ENCODE measurements around the gene KIF19. TPM values are rescaled to one million over a fixed set of nuclear protein-coding genes. Genes with fewer than 3 reads are reported as not detected.
"Not testable (repeated sequence)": the region's sequence is repeated elsewhere in the genome, so short reads cannot be mapped to it uniquely, and the experiment has no call there.

Gene KIF19
- total RNA-seq, 3 donors from 2014 or later, result 0.16 to 1.3 (median 0.44) TPM

- DNase-seq (ENCODE audit: low spot score in 2 of 2), result no peak
- H3K9me3 ChIP-seq, result no peaks in the 10 kb centered on the region
- H3K27ac ChIP-seq, result no peak overlapping the region
- TF ChIP-seq POLR2AphosphoS5 (IDR thresholded peaks at IDR 0.05), result no peak
- no peak for TF ChIP-seq POLR2A (IDR thresholded peaks at IDR 0.05)
- no peak for TF ChIP-seq CTCF (IDR thresholded peaks at IDR 0.05)
- H3K4me3 ChIP-seq, result no peak overlapping the region
- peaks cover 0 to 6% of the 10 kb centered on the region in 2 donors for H3K27me3 ChIP-seq
- H3K36me3 ChIP-seq, result no peaks in the 10 kb centered on the region
- no peaks in the 10 kb centered on the region for H3K4me1 ChIP-seq
- intact Hi-C loops (cut with DNase I; ENCODE audit: low total_unique reads), result no loop called here
These were observed 44.2 kb upstream of the KIF19 start for GRCh38 chr17:74281799-74282198.

GRCh38 chr17:74282274-74282586 lies 43.8 kb upstream of the KIF19 start:
- H3K27me3 ChIP-seq, result not testable (repeated sequence)

GRCh38 chr17:74282587-74283370 lies 43.2 kb upstream of the KIF19 start:
- no peak for DNase-seq (ENCODE audit: low spot score in 2 of 2)
- Histone ChIP-seq H3K4me3 (no peak overlapping the region), H3K27me3 (peaks cover 0 to 6% of the 10 kb centered on the region in 2 donors), H3K27ac (no peak overlapping the region), H3K4me1 (no peaks in the 10 kb centered on the region), H3K36me3 (no peaks in the 10 kb centered on the region), H3K9me3 (no peaks in the 10 kb centered on the region)
- TF ChIP-seq POLR2AphosphoS5 (IDR thresholded peaks at IDR 0.05), result no peak
- no peak for TF ChIP-seq POLR2A (IDR thresholded peaks at IDR 0.05)
- no peak for TF ChIP-seq CTCF (IDR thresholded peaks at IDR 0.05)
- intact Hi-C loops (cut with DNase I; ENCODE audit: low total_unique reads), result no loop called here

More at GRCh38 chr17:74282274-74282586, 43.8 kb upstream of the KIF19 start:
- H3K4me1 ChIP-seq; intact Hi-C loops (cut with DNase I; ENCODE audit: low total_unique reads); H3K36me3 ChIP-seq; DNase-seq (ENCODE audit: low spot score in 2 of 2); H3K27ac ChIP-seq; H3K9me3 ChIP-seq; H3K4me3 ChIP-seq: not testable (repeated sequence)

GRCh38 chr17:74283371-74283673 lies 42.7 kb upstream of the KIF19 start:
- intact Hi-C loops (cut with DNase I; ENCODE audit: low total_unique reads), result no loop called here
- no peak for DNase-seq (ENCODE audit: low spot score in 2 of 2)

GRCh38 chr17:74287031-74287602 lies 38.9 kb upstream of the KIF19 start:
- Histone ChIP-seq H3K36me3 (no peaks in the 10 kb centered on the region), H3K27ac (no peak overlapping the region), H3K4me1 (no peaks in the 10 kb centered on the region), H3K9me3 (no peaks in the 10 kb centered on the region), H3K4me3 (no peak overlapping the region), H3K27me3 (peaks cover 0 to 6% of the 10 kb centered on the region in 2 donors)
- no peak for DNase-seq (ENCODE audit: low spot score in 2 of 2)
- intact Hi-C loops (cut with DNase I; ENCODE audit: low total_unique reads), result no loop called here
- TF ChIP-seq POLR2AphosphoS5 (IDR thresholded peaks at IDR 0.05), result no peak
- no peak for TF ChIP-seq CTCF (IDR thresholded peaks at IDR 0.05)
- no peak for TF ChIP-seq POLR2A (IDR thresholded peaks at IDR 0.05)

More at GRCh38 chr17:74283371-74283673, 42.7 kb upstream of the KIF19 start:
- Histone ChIP-seq H3K4me3 (no peak overlapping the region), H3K27me3 (peaks cover 0 to 6% of the 10 kb centered on the region in 2 donors), H3K4me1 (no peaks in the 10 kb centered on the region), H3K9me3 (no peaks in the 10 kb centered on the region), H3K36me3 (no peaks in the 10 kb centered on the region), H3K27ac (no peak overlapping the region)
- TF ChIP-seq POLR2A (IDR thresholded peaks at IDR 0.05) (no peak), CTCF (IDR thresholded peaks at IDR 0.05) (no peak), POLR2AphosphoS5 (IDR thresholded peaks at IDR 0.05) (no peak)

All from breast epithelium (tissue), 4 donors.